GM23338 (cell line): ENCODE results near the gene FBL. TPM values are rescaled to one million over a fixed set of nuclear protein-coding genes. Genes with fewer than 3 reads are reported as not detected.

Experiments used
- ATAC-seq: fragments of 200-7000 bp; cut with Tn5 transposase; 3 replicates; pipeline ENCODE4 v1.9.1; 2020
- DNase-seq: peaks from one replicate; pipeline ENCODE4 v3.0.0-alpha.2; 2015; ENCODE audit warnings: low spot score
- H2AFZ ChIP-seq: fragments of 200-600 bp; sonication (generic); 2 replicates; pipeline ENCODE4 v1.8.0; 2016; ENCODE audit warnings: antibody characterized with exemption, mild to moderate bottlenecking, moderate library complexity
- H3F3A ChIP-seq: fragments of 200-600 bp; sonication (generic); replicated peaks from 2 replicates; pipeline ENCODE4 v1.8.0; 2017; ENCODE audit warnings: antibody characterized with exemption, mixed run types, low read depth
- H3K27ac ChIP-seq: fragments of 200-600 bp; sonication (generic); 2 replicates; pipeline ENCODE4 v1.6.1; 2016; ENCODE audit warnings: low read depth
- H3K27me3 ChIP-seq: fragments of 200-600 bp; sonication (generic); 2 replicates; pipeline ENCODE4 v1.8.0; 2016; ENCODE audit warnings: mild to moderate bottlenecking, mixed run types, moderate library complexity; ENCODE audit not compliant: insufficient read depth
- H3K36me3 ChIP-seq: fragments of 200-600 bp; sonication (generic); 2 replicates; pipeline ENCODE4 v1.8.0; 2016; ENCODE audit warnings: mild to moderate bottlenecking; ENCODE audit not compliant: insufficient read depth
- H3K4me1 ChIP-seq: fragments of 200-600 bp; sonication (generic); 2 replicates; pipeline ENCODE4 v1.8.0; 2016; ENCODE audit warnings: mild to moderate bottlenecking, moderate library complexity; ENCODE audit not compliant: insufficient read depth
- H3K4me2 ChIP-seq: fragments of 200-600 bp; sonication (generic); 2 replicates; pipeline ENCODE4 v1.7.1; 2017; ENCODE audit warnings: mixed run types
- H3K4me3 ChIP-seq: fragments of 200-600 bp; sonication (generic); 2 replicates; pipeline ENCODE4 v1.6.1; 2016; ENCODE audit warnings: mixed run types
- H3K79me2 ChIP-seq: fragments of 200-600 bp; sonication (generic); replicated peaks from 2 replicates; pipeline ENCODE4 v1.8.0; 2017; ENCODE audit warnings: mild to moderate bottlenecking; ENCODE audit not compliant: insufficient read depth
- H3K9me2 ChIP-seq: fragments of 200-600 bp; sonication (generic); 2 replicates; pipeline ENCODE4 v1.8.0; 2017; ENCODE audit not compliant: insufficient read depth
- H4K20me1 ChIP-seq: fragments of 200-600 bp; sonication (generic); replicated peaks from 2 replicates; pipeline ENCODE4 v1.8.0; 2017; ENCODE audit warnings: mild to moderate bottlenecking; ENCODE audit not compliant: insufficient read depth
- H3K27ac Mint-ChIP-seq: 2 replicates; pipeline ENCODE4 v1.8.0; 2020; ENCODE audit warnings: inconsistent platforms, mild to moderate bottlenecking, moderate library complexity, mixed read lengths
- H3K27me3 Mint-ChIP-seq: 3 replicates; pipeline ENCODE4 v1.8.0; 2022; ENCODE audit warnings: low read depth, mild to moderate bottlenecking, moderate library complexity, mixed read lengths, inconsistent platforms; ENCODE audit not compliant: insufficient read depth, poor library complexity
- H3K36me3 Mint-ChIP-seq: 3 replicates; pipeline ENCODE4 v1.8.0; 2021; ENCODE audit warnings: low read depth, mild to moderate bottlenecking, inconsistent platforms, moderate library complexity, mixed read lengths
- H3K4me1 Mint-ChIP-seq: 3 replicates; pipeline ENCODE4 v1.8.0; 2020; ENCODE audit warnings: mild to moderate bottlenecking, inconsistent platforms, mixed read lengths
- H3K4me3 Mint-ChIP-seq: 3 replicates; pipeline ENCODE4 v1.8.0; 2021; ENCODE audit warnings: moderate library complexity, mild to moderate bottlenecking, inconsistent platforms, mixed read lengths
- H3K9me3 Mint-ChIP-seq: 3 replicates; pipeline ENCODE4 v1.8.0; 2020; ENCODE audit warnings: moderate library complexity, mild to moderate bottlenecking, inconsistent platforms, mixed read lengths
- EZH2 ChIP-seq: fragments of 200-600 bp; sonication (generic); IDR thresholded peaks from one replicate; pipeline ENCODE4 v1.8.0; 2017; ENCODE audit warnings: antibody characterized with exemption, mild to moderate bottlenecking, low read depth; ENCODE audit not compliant: unreplicated experiment
- EZH2phosphoT487 ChIP-seq: fragments of 200-600 bp; sonication (generic); IDR thresholded peaks from one replicate; pipeline ENCODE4 v1.8.1; 2018; ENCODE audit warnings: antibody characterized with exemption; ENCODE audit not compliant: unreplicated experiment
- NANOG ChIP-seq: IDR thresholded peaks from 2 replicates; pipeline ENCODE4 v1.6.1; 2016; ENCODE audit warnings: antibody characterized with exemption, borderline replicate concordance
- POLR2AphosphoS5 ChIP-seq: IDR thresholded peaks from 2 replicates; pipeline ENCODE4 v1.6.1; 2016; ENCODE audit warnings: antibody characterized with exemption, low read depth
- ZNF114 ChIP-seq: fragments of 250-450 bp; sonication (Bioruptor Pico); IDR thresholded peaks from 2 replicates; pipeline ENCODE4 v1.5.0; 2020; ENCODE audit warnings: mild to moderate bottlenecking, moderate library complexity
- ZNF331 ChIP-seq: fragments of 250-450 bp; sonication (Bioruptor Pico); IDR thresholded peaks from 2 replicates; pipeline ENCODE4 v1.5.0; 2020; ENCODE audit warnings: low read depth, mild to moderate bottlenecking, moderate library complexity
- polyA plus RNA-seq: library from polyadenylated mRNA; unstranded; fragments of >200 nt; fragmentation: Nextera tagmentation; extraction: Ambion mirVana; gene quantifications from 2 replicates; pipeline ENCODE4 v1.2.1, GENCODE V29; 2016
- total RNA-seq: library from RNA; depleted of rRNA; stranded (reverse); fragments of >200 nt; shearing (Covaris generic); gene quantifications from 2 replicates; pipeline ENCODE4 v1.2.3, GENCODE V29; 2014
- TF ChIP-seq, protein P1 (sequence below): fragments of 250-450 bp; sonication (Bioruptor Pico); IDR thresholded peaks from 2 replicates; pipeline ENCODE4 v1.5.0; 2020; ENCODE audit warnings: mild to moderate bottlenecking, moderate library complexity
- TF ChIP-seq, protein P2 (sequence below), 2 experiments: fragments of 200-600 bp in 1 of 2; sonication (generic) in 1 of 2; conservative IDR thresholded peaks; 2 replicates each; pipeline versions ENCODE4 v1.5.1 to v1.6.1; 2016 to 2017; ENCODE audit warnings: antibody characterized with exemption in 2 of 2, low read depth in 2 of 2, mild to moderate bottlenecking in 2 of 2, moderate library complexity in 1 of 2
- TF ChIP-seq, protein P3 (sequence below): IDR thresholded peaks from 2 replicates; pipeline ENCODE4 v1.6.1; 2016; ENCODE audit warnings: antibody characterized with exemption
- TF ChIP-seq, protein P4 (sequence below): IDR thresholded peaks from one replicate; pipeline ENCODE4 v1.6.1; 2018; ENCODE audit warnings: antibody characterized with exemption; ENCODE audit not compliant: unreplicated experiment

FBL gene
- total and polyA plus RNA-seq, 2 experiments from 2014 or later: 403 to 553 TPM

DNA sequence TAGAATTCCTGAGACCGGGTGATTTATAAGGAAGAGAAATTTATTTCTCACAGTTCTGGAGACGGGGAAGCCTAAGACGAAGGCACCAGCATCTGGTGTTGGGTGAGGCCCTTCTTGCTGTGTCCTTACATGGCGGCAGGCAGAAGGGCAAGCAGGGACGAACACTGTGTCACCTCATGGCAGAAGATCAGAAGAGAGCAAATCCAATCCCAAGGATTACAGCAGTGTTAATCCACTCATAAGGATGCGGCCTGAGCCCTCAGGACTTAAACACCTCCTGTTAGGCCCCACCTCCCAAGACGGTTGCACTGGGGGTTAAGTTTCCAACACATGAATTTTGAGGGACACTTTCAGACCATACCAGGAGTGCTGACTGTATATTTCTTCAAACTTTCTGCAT is 6.7 kb upstream of the FBL start (continued):
- TF ChIP-seq, protein P1, sequence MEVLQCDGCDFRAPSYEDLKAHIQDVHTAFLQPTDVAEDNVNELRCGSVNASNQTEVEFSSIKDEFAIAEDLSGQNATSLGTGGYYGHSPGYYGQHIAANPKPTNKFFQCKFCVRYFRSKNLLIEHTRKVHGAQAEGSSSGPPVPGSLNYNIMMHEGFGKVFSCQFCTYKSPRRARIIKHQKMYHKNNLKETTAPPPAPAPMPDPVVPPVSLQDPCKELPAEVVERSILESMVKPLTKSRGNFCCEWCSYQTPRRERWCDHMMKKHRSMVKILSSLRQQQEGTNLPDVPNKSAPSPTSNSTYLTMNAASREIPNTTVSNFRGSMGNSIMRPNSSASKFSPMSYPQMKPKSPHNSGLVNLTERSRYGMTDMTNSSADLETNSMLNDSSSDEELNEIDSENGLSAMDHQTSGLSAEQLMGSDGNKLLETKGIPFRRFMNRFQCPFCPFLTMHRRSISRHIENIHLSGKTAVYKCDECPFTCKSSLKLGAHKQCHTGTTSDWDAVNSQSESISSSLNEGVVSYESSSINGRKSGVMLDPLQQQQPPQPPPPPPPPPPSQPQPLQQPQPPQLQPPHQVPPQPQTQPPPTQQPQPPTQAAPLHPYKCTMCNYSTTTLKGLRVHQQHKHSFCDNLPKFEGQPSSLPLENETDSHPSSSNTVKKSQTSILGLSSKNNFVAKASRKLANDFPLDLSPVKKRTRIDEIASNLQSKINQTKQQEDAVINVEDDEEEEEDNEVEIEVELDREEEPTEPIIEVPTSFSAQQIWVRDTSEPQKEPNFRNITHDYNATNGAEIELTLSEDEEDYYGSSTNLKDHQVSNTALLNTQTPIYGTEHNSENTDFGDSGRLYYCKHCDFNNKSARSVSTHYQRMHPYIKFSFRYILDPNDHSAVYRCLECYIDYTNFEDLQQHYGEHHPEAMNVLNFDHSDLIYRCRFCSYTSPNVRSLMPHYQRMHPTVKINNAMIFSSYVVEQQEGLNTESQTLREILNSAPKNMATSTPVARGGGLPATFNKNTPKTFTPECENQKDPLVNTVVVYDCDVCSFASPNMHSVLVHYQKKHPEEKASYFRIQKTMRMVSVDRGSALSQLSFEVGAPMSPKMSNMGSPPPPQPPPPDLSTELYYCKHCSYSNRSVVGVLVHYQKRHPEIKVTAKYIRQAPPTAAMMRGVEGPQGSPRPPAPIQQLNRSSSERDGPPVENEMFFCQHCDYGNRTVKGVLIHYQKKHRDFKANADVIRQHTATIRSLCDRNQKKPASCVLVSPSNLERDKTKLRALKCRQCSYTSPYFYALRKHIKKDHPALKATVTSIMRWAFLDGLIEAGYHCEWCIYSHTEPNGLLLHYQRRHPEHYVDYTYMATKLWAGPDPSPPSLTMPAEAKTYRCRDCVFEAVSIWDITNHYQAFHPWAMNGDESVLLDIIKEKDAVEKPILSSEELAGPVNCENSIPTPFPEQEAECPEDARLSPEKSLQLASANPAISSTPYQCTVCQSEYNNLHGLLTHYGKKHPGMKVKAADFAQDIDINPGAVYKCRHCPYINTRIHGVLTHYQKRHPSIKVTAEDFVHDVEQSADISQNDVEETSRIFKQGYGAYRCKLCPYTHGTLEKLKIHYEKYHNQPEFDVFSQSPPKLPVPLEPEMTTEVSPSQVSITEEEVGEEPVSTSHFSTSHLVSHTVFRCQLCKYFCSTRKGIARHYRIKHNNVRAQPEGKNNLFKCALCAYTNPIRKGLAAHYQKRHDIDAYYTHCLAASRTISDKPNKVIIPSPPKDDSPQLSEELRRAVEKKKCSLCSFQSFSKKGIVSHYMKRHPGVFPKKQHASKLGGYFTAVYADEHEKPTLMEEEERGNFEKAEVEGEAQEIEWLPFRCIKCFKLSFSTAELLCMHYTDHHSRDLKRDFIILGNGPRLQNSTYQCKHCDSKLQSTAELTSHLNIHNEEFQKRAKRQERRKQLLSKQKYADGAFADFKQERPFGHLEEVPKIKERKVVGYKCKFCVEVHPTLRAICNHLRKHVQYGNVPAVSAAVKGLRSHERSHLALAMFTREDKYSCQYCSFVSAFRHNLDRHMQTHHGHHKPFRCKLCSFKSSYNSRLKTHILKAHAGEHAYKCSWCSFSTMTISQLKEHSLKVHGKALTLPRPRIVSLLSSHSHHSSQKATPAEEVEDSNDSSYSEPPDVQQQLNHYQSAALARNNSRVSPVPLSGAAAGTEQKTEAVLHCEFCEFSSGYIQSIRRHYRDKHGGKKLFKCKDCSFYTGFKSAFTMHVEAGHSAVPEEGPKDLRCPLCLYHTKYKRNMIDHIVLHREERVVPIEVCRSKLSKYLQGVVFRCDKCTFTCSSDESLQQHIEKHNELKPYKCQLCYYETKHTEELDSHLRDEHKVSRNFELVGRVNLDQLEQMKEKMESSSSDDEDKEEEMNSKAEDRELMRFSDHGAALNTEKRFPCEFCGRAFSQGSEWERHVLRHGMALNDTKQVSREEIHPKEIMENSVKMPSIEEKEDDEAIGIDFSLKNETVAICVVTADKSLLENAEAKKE: no peak
- no peak for TF ChIP-seq ZNF331 (CRISPR knock-in tag)

DNA sequence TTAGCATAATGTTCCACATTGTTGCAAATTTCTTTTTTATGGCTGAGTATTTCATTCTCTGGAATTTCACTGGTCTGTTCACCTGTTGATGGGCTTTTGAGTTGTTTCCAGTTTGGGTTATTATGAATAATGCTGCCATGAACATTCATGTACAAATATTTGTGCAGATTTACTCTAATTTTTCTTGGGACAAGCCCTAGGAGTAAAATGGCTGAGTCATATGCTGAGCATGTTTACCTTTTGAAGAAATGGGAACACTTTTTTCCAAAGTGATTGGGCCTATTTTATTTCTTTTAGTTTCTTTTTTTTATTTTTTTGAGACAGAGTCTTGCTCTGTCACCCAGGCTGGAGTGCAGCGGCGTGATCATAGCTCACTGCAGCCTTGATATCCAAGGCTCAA is 4.7 kb upstream of the FBL start:
- Histone ChIP-seq H3K4me2 (no peak overlapping the region), H3K27me3 (no peaks in the 10 kb centered on the region), H3K9me2 (no peaks in the 10 kb centered on the region), H3K79me2 (peaks cover 2% of the 10 kb centered on the region), H2AFZ (no peak overlapping the region), H3K36me3 (no peaks in the 10 kb centered on the region), H3K4me3 (no peak overlapping the region), H3K27ac (no peak overlapping the region), H3K4me1 (peaks cover 12% of the 10 kb centered on the region), H3F3A (0 out of 2 replicates have a peak, but pooled peaks cover 3% of the 10 kb centered on the region), H4K20me1 (no peaks in the 10 kb centered on the region)
- Mint-ChIP-seq H3K27me3 (peaks cover 6% of the 10 kb centered on the region), H3K36me3 (no peaks in the 10 kb centered on the region), H3K4me3 (no peak overlapping the region), H3K27ac (no peak overlapping the region), H3K4me1 (peaks cover 11% of the 10 kb centered on the region), H3K9me3 (no peaks in the 10 kb centered on the region)
- ATAC-seq: no peak
- no peak for DNase-seq
- TF ChIP-seq ZNF114 (CRISPR knock-in tag) (no peak), NANOG (no peak), EZH2 (no peak), POLR2AphosphoS5 (no peak), EZH2phosphoT487 (no peak)
- TF ChIP-seq, protein P2, sequence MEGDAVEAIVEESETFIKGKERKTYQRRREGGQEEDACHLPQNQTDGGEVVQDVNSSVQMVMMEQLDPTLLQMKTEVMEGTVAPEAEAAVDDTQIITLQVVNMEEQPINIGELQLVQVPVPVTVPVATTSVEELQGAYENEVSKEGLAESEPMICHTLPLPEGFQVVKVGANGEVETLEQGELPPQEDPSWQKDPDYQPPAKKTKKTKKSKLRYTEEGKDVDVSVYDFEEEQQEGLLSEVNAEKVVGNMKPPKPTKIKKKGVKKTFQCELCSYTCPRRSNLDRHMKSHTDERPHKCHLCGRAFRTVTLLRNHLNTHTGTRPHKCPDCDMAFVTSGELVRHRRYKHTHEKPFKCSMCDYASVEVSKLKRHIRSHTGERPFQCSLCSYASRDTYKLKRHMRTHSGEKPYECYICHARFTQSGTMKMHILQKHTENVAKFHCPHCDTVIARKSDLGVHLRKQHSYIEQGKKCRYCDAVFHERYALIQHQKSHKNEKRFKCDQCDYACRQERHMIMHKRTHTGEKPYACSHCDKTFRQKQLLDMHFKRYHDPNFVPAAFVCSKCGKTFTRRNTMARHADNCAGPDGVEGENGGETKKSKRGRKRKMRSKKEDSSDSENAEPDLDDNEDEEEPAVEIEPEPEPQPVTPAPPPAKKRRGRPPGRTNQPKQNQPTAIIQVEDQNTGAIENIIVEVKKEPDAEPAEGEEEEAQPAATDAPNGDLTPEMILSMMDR (conservative IDR thresholded peaks at IDR 0.05; ENCODE audit: low read depth in 2 of 2): no peak
- TF ChIP-seq, protein P3, sequence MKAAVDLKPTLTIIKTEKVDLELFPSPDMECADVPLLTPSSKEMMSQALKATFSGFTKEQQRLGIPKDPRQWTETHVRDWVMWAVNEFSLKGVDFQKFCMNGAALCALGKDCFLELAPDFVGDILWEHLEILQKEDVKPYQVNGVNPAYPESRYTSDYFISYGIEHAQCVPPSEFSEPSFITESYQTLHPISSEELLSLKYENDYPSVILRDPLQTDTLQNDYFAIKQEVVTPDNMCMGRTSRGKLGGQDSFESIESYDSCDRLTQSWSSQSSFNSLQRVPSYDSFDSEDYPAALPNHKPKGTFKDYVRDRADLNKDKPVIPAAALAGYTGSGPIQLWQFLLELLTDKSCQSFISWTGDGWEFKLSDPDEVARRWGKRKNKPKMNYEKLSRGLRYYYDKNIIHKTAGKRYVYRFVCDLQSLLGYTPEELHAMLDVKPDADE: no peak
- TF ChIP-seq, protein P4, sequence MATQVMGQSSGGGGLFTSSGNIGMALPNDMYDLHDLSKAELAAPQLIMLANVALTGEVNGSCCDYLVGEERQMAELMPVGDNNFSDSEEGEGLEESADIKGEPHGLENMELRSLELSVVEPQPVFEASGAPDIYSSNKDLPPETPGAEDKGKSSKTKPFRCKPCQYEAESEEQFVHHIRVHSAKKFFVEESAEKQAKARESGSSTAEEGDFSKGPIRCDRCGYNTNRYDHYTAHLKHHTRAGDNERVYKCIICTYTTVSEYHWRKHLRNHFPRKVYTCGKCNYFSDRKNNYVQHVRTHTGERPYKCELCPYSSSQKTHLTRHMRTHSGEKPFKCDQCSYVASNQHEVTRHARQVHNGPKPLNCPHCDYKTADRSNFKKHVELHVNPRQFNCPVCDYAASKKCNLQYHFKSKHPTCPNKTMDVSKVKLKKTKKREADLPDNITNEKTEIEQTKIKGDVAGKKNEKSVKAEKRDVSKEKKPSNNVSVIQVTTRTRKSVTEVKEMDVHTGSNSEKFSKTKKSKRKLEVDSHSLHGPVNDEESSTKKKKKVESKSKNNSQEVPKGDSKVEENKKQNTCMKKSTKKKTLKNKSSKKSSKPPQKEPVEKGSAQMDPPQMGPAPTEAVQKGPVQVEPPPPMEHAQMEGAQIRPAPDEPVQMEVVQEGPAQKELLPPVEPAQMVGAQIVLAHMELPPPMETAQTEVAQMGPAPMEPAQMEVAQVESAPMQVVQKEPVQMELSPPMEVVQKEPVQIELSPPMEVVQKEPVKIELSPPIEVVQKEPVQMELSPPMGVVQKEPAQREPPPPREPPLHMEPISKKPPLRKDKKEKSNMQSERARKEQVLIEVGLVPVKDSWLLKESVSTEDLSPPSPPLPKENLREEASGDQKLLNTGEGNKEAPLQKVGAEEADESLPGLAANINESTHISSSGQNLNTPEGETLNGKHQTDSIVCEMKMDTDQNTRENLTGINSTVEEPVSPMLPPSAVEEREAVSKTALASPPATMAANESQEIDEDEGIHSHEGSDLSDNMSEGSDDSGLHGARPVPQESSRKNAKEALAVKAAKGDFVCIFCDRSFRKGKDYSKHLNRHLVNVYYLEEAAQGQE: no peak
